Stomach smooth muscle (tissue), 2 donors: ENCODE data around the gene DDX28.
A peak's percentile ranks its signal among the peaks of the same experiment; 100 is the strongest.
"Not testable (repeated sequence)": the region's sequence is repeated elsewhere in the genome, so short reads cannot be mapped to it uniquely, and the experiment has no call there.

Source experiments
- H3K27ac ChIP-seq: one replicate; pipeline ENCODE4 v1.7.0; 2013; ENCODE audit warnings: mild to moderate bottlenecking, low read length, inconsistent platforms
- H3K27me3 ChIP-seq, 2 donors: one replicate each; pipeline ENCODE4 v1.7.0; 2013; ENCODE audit warnings: low read length in 2 of 2; ENCODE audit not compliant: insufficient read depth in 2 of 2, control insufficient read depth in 1 of 2
- H3K36me3 ChIP-seq, 2 donors: one replicate each; pipeline ENCODE4 v1.7.0; 2013; ENCODE audit warnings: low read length in 2 of 2; ENCODE audit not compliant: control insufficient read depth in 2 of 2, insufficient read depth in 2 of 2
- H3K4me1 ChIP-seq: one replicate; pipeline ENCODE4 v1.7.0; 2013; ENCODE audit warnings: low read length; ENCODE audit not compliant: control insufficient read depth, insufficient read depth
- H3K4me3 ChIP-seq, 2 donors: one replicate each; pipeline ENCODE4 v1.7.0; 2013; ENCODE audit warnings: low read length in 2 of 2
- H3K9ac ChIP-seq, 2 donors: one replicate each; pipeline ENCODE4 v1.7.0; 2013; ENCODE audit warnings: low read length in 2 of 2, mild to moderate bottlenecking in 1 of 2
- H3K9me3 ChIP-seq, 2 donors: one replicate each; pipeline ENCODE4 v1.7.0; 2013; ENCODE audit warnings: low read length in 2 of 2; ENCODE audit not compliant: control insufficient read depth in 2 of 2
- donor health status: healthy.
- donor health status: Pancreatic carcinoma.

DDX28 gene

GRCh38 chr16:67994040-67994408 is 29.0 kb downstream of the DDX28 start:
- not testable (repeated sequence) for H3K9me3 ChIP-seq, H3K4me1 ChIP-seq, H3K27ac ChIP-seq, H3K36me3 ChIP-seq, H3K9ac ChIP-seq, H3K27me3 ChIP-seq
- H3K4me3 ChIP-seq: peak overlapping the region in 1 of 2 donors; percentile 69

GRCh38 chr16:67993207-67994039 is 29.6 kb downstream of the DDX28 start:
- H3K9ac ChIP-seq: peak overlapping the region; percentile 58 to 68
- no peak overlapping the region for H3K27ac ChIP-seq
- peaks cover 10% of the 10 kb centered on the region for H3K4me1 ChIP-seq
- no peaks in the 10 kb centered on the region for H3K27me3 ChIP-seq
- no peaks in the 10 kb centered on the region for H3K9me3 ChIP-seq
- peak overlapping the region; percentile 25 to 69 for H3K4me3 ChIP-seq
- H3K36me3 ChIP-seq: no peaks in the 10 kb centered on the region

GRCh38 chr16:67992661-67993206 is 30.3 kb downstream of the DDX28 start:
- H3K9ac ChIP-seq: no peak overlapping the region
- peak overlapping the region in 1 of 2 donors; percentile 69 for H3K4me3 ChIP-seq
- no peaks in the 10 kb centered on the region for H3K36me3 ChIP-seq
- H3K9me3 ChIP-seq: no peaks in the 10 kb centered on the region
- H3K27me3 ChIP-seq: no peaks in the 10 kb centered on the region
- H3K4me1 ChIP-seq: peaks cover 10% of the 10 kb centered on the region
- H3K27ac ChIP-seq: no peak overlapping the region

- Histone ChIP-seq H3K9me3 (no peaks in the 10 kb centered on the region), H3K4me1 (peaks cover 10% of the 10 kb centered on the region), H3K9ac (no peak overlapping the region)
Observed at GRCh38 chr16:67990018-67990386, 33.0 kb downstream of the DDX28 start.

DNA sequence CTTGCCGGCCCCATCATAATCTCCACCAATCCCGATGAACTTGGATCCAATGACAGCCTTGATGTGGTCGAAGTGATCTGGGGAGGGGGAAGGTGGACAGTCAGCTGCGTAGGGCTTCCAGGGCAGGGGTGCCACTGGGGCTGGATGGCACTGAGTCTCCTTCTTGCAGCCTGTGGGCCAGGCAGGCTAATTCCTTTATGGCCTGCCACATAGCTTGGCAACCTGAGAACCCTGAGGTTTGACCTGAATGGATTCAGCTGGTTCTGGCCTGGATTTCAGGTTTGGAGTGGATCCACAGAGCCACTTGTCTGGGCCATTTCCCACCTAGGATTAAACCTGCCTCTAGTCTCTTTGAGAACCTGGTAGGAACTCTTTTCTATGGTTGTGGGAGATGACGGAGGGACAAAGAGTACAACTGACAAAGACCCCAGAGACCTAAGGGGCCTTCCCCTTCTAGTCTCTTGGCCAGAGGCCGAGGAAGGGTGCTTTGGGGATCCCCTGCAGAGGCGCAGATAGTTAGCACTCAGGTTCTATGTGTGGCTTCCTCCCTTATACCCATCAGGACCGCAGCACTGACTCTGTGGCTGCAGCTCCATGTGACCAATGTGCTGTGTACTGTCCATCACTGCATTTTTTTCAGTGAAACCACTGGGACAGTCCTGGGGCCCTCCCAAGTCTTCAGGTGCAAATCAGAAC is 33.6 kb downstream of the DDX28 start:
- Histone ChIP-seq H3K27ac (no peak overlapping the region), H3K9ac (no peak overlapping the region), H3K36me3 (no peaks in the 10 kb centered on the region), H3K27me3 (no peaks in the 10 kb centered on the region), H3K9me3 (no peaks in the 10 kb centered on the region), H3K4me1 (peaks cover 10% of the 10 kb centered on the region), H3K4me3 (no peak overlapping the region)

More at GRCh38 chr16:67990018-67990386, 33.0 kb downstream of the DDX28 start:
- H3K4me3 ChIP-seq: no peak overlapping the region
- no peak overlapping the region for H3K27ac ChIP-seq
- H3K27me3 ChIP-seq: no peaks in the 10 kb centered on the region
- H3K36me3 ChIP-seq: no peaks in the 10 kb centered on the region

- H3K9ac ChIP-seq: no peak overlapping the region
- no peaks in the 10 kb centered on the region for H3K9me3 ChIP-seq
- no peak overlapping the region for H3K27ac ChIP-seq
- H3K27me3 ChIP-seq: no peaks in the 10 kb centered on the region
- no peaks in the 10 kb centered on the region for H3K36me3 ChIP-seq
- H3K4me3 ChIP-seq: no peak overlapping the region
- peaks cover 8% of the 10 kb centered on the region for H3K4me1 ChIP-seq
Observed at GRCh38 chr16:67988675-67989074, 34.4 kb downstream of the DDX28 start.

DNA sequence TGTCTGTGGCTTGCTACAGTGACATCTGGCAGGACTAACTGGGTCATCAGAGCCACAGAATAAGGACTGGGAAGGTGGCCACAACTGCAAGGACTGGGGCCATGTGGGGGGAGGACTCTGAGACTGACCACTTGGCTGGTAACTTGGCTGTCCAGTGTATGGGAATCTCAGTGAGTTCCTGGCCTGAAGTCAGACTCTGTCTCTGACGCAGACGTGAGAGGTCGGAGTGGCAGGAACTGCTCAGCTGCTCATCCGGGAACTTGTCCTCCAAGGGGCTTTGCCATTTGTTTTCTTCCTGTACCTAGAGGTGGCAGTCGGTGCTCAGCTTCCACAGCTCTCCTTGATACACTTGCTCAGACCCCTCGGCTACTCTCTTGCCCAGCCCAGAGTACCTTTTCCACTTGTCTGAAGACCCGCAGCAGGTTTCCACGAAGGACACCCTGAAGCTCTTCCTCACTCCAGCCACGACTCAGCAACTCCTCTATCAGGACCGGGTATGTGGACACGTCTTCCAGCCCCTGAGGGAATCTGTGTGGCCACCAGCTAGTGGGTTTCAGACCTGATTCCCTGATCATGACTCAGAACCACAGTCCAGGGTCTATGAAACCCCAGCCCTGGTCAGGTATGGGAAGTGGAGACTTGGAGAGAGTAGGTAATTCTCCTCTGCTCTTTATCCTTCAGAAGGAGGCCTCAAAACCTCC is 35.4 kb downstream of the DDX28 start:
- Histone ChIP-seq H3K9ac (no peak overlapping the region), H3K36me3 (no peaks in the 10 kb centered on the region), H3K9me3 (no peaks in the 10 kb centered on the region), H3K4me3 (no peak overlapping the region), H3K27ac (no peak overlapping the region), H3K27me3 (no peaks in the 10 kb centered on the region), H3K4me1 (no peaks in the 10 kb centered on the region)

- no peaks in the 10 kb centered on the region for H3K4me1 ChIP-seq
- H3K36me3 ChIP-seq: no peaks in the 10 kb centered on the region
- H3K27ac ChIP-seq: no peak overlapping the region
Observed at GRCh38 chr16:67986949-67987348, 36.1 kb downstream of the DDX28 start.

GRCh38 chr16:67982011-67982696 is 40.9 kb downstream of the DDX28 start:
- Histone ChIP-seq H3K9me3 (no peaks in the 10 kb centered on the region), H3K4me1 (no peaks in the 10 kb centered on the region), H3K27ac (no peak overlapping the region), H3K4me3 (no peak overlapping the region), H3K36me3 (no peaks in the 10 kb centered on the region), H3K9ac (no peak overlapping the region), H3K27me3 (peaks cover 0 to 4% of the 10 kb centered on the region in 2 donors)

More at GRCh38 chr16:67986949-67987348, 36.1 kb downstream of the DDX28 start:
- H3K9me3 ChIP-seq: no peaks in the 10 kb centered on the region
- H3K9ac ChIP-seq: no peak overlapping the region
- no peak overlapping the region for H3K4me3 ChIP-seq
- no peaks in the 10 kb centered on the region for H3K27me3 ChIP-seq

DNA sequence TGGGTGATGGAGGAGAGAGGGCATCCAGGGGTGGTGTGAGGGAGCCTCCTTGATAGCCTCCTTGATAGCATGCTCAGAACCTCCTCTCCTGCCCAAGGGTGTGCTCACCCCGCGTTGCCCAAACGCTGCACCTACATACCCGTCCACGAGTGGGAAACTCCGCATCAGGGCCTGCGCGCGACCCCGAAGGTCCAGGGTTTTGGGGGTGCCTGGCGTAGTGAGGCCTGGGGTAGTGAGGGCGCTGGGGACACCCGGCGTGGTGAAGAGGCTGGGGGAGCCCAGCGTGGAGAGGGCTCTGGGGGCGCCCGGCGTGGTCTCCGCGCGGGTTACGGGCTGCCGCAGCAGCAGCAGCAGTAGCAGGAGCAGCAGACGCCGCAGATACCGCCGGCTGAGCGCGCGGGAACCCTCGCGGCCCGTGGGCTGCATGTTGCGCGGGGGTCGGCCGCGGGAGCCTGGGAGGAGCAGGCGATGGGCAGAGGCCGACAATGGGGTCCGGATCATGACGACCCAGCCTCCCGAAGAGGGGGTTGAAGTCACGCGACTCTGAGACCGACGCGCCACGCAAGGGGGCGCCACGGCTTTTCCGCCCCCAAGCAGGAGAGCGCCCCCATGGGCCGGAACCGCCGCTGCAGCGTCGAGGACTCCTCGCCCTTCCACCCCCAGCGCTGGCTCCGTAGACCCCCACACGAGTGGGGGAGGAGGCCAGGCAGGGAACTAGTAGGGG is 42.9 kb downstream of the DDX28 start, which contains the start of gene DPEP3:
Gene DPEP3, minus strand, starts transcription at position 545 of the 724 bp plus-strand sequence. Its CDS starts 119 bp downstream, at position 426.
- Histone ChIP-seq H3K4me1 (no peaks in the 10 kb centered on the region), H3K4me3 (no peak within 1 kb of the TSS), H3K9me3 (no peaks in the 10 kb centered on the region), H3K27me3 (peaks cover 0 to 4% of the 10 kb centered on the region in 2 donors), H3K36me3 (no peaks in the 10 kb centered on the region), H3K9ac (no peak within 1 kb of the TSS), H3K27ac (no peak within 1 kb of the TSS)
